HepG2 (cell line): ENCODE data around the gene TUBB. TPM values are rescaled to one million over a fixed set of nuclear protein-coding genes. Genes with fewer than 3 reads are reported as not detected.
A peak's percentile ranks its signal among the peaks of the same experiment; 100 is the strongest.

Experiments
- AGO2 ChIP-seq: fragments of 200-400 bp; formaldehyde crosslinking; optimal IDR thresholded peaks from 2 replicates; pipeline ENCODE3; 2017; ENCODE audit warnings: mild to moderate bottlenecking, low read depth, low read length, moderate library complexity
- CBFB ChIP-seq: sonication (generic); formaldehyde crosslinking; IDR thresholded peaks from 2 replicates; pipeline ENCODE4 v1.4.0; 2020; ENCODE audit warnings: missing genetic modification reagents
- CBX5 ChIP-seq: sonication (generic); formaldehyde crosslinking; IDR thresholded peaks from 2 replicates; pipeline ENCODE4 v1.4.0; 2020; ENCODE audit warnings: missing genetic modification reagents, borderline replicate concordance
- CSRNP2 ChIP-seq: sonication (generic); formaldehyde crosslinking; conservative IDR thresholded peaks from 2 replicates; pipeline ENCODE4 v1.8.0; 2022; ENCODE audit warnings: low read depth, missing genetic modification reagents
- FOXK2 ChIP-seq: fragments of 450-650 bp; IDR thresholded peaks from 2 replicates; pipeline ENCODE4 v1.6.1; 2016
- KDM2A ChIP-seq: sonication (generic); formaldehyde crosslinking; IDR thresholded peaks from 2 replicates; pipeline ENCODE4 v1.4.0; 2020; ENCODE audit warnings: low read depth, missing genetic modification reagents, borderline replicate concordance
- MAFG ChIP-seq: sonication (generic); formaldehyde crosslinking; IDR thresholded peaks from 2 replicates; pipeline ENCODE4 v1.5.1; 2020; ENCODE audit warnings: mild to moderate bottlenecking, missing genetic modification reagents
- MNT ChIP-seq: fragments of 450-650 bp; IDR thresholded peaks from 2 replicates; pipeline ENCODE4 v1.6.1; 2016
- MZF1 ChIP-seq: sonication (generic); formaldehyde crosslinking; IDR thresholded peaks from 2 replicates; pipeline ENCODE4 v1.8.1; 2023; ENCODE audit warnings: mild to moderate bottlenecking, missing genetic modification reagents, borderline replicate concordance
- RBM22 ChIP-seq: fragments of 200-400 bp; formaldehyde crosslinking; optimal IDR thresholded peaks from 2 replicates; pipeline ENCODE3; 2017; ENCODE audit warnings: mild to moderate bottlenecking, low read length, moderate library complexity
- SRSF4 ChIP-seq: fragments of 200-400 bp; formaldehyde crosslinking; IDR thresholded peaks from one replicate; pipeline ENCODE4 v1.6.1; 2018; ENCODE audit warnings: mild to moderate bottlenecking, low read depth, low read length, moderate library complexity; ENCODE audit not compliant: poor library complexity, severe bottlenecking
- TEF ChIP-seq: sonication (generic); formaldehyde crosslinking; IDR thresholded peaks from 2 replicates; pipeline ENCODE4 v1.5.0; 2020; ENCODE audit warnings: missing genetic modification reagents
- THAP11 ChIP-seq: IDR thresholded peaks from 2 replicates; pipeline ENCODE4 v1.6.1; 2016; ENCODE audit warnings: missing biosample characterization, missing genetic modification reagents
- TOPORS ChIP-seq: sonication (generic); formaldehyde crosslinking; IDR thresholded peaks from 2 replicates; pipeline ENCODE4 v1.8.0; 2023; ENCODE audit warnings: mild to moderate bottlenecking, missing genetic modification reagents
- ZBTB7B ChIP-seq: sonication (generic); formaldehyde crosslinking; IDR thresholded peaks from 2 replicates; pipeline ENCODE4 v1.4.0; 2020; ENCODE audit warnings: missing genetic modification reagents
- ZNF235 ChIP-seq: sonication (generic); formaldehyde crosslinking; IDR thresholded peaks from 2 replicates; pipeline ENCODE4 v1.8.1; 2023; ENCODE audit warnings: mild to moderate bottlenecking, missing genetic modification reagents, borderline replicate concordance
- ZNF280B ChIP-seq: sonication (generic); formaldehyde crosslinking; IDR thresholded peaks from 2 replicates; pipeline ENCODE4 v1.5.0; 2020; ENCODE audit warnings: missing genetic modification reagents, mild to moderate bottlenecking, borderline replicate concordance
- polyA plus RNA-seq, 8 experiments: library from polyadenylated mRNA; depleted of rRNA in 3 of 8; stranded (reverse) in 7 of 8; unstranded in 1 of 8; fragments of >200 nt; fragmentation: Illumina TruSeq in 4 of 8; extraction: Trizol in 4 of 8; gene quantifications; 2 replicates each; pipeline versions ENCODE4 v1.2.1 to v1.2.3, GENCODE V29; 2011 to 2016; ENCODE audit warnings: low read depth in 4 of 8, missing spikeins in 1 of 8, mixed read lengths in 1 of 8; ENCODE audit not compliant: insufficient read depth in 1 of 8
- total RNA-seq, 5 experiments: library from RNA; depleted of rRNA; stranded (reverse); fragments of >200 nt; fragmentation: Illumina TruSeq; extraction: Trizol; gene quantifications; 2 replicates each; pipeline ENCODE4 v1.2.3, GENCODE V29; 2016; ENCODE audit warnings: low read depth in 1 of 5
- TF ChIP-seq, protein P1 (sequence below): sonication (generic); formaldehyde crosslinking; IDR thresholded peaks from 2 replicates; pipeline ENCODE4 v1.8.1; 2023; ENCODE audit warnings: missing genetic modification reagents, mild to moderate bottlenecking, borderline replicate concordance

TUBB gene
- total and polyA plus RNA-seq, 2 of the 13 experiments (the other 11 are each of a cell fraction or from before 2014, with no cell fraction given), result 911 to 1,163 TPM

GRCh38 chr6:30725713-30726505 lies 5.8 kb downstream of the TUBB start (continued):
- TF ChIP-seq ZNF235 (CRISPR knock-in tag) (no peak), MAFG (no peak), ZBTB7B (CRISPR knock-in tag) (no peak), ZNF280B (no peak), MZF1 (CRISPR knock-in tag) (no peak), CBX5 (CRISPR knock-in tag) (no peak), KDM2A (CRISPR knock-in tag) (peak; percentile 75), FOXK2 (no peak), THAP11 (0 out of 2 replicates have a peak, but pooled peaks have one; percentile 7), AGO2 (peak; percentile 52), SRSF4 (peak; percentile 35), TEF (CRISPR knock-in tag) (no peak), TOPORS (no peak), CBFB (CRISPR knock-in tag) (no peak), CSRNP2 (CRISPR knock-in tag) (0 out of 2 replicates have a peak, but pooled peaks have one; percentile 19), MNT (no peak), RBM22 (peak; percentile 100)
- TF ChIP-seq, protein P1, sequence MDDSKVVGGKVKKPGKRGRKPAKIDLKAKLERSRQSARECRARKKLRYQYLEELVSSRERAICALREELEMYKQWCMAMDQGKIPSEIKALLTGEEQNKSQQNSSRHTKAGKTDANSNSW (CRISPR knock-in tag), result no peak
